GM19467 (cell line): Measurements from ENCODE around the gene ATP6AP1.
A peak's percentile ranks its signal among the peaks of the same experiment; 100 is the strongest.

Experiments
- ATAC-seq: cut with Tn5 transposase; IDR thresholded peaks from one replicate; pipeline ENCODE4 v1.9.1; 2021; ENCODE audit warnings: mild to moderate bottlenecking, moderate library complexity; ENCODE audit not compliant: unreplicated experiment

ATP6AP1 gene

GRCh38 chrX:154430479-154430878 is 2.0 kb downstream of the ATP6AP1 start:
- no peak for ATAC-seq

- ATAC-seq, result no peak
These were observed 2.4 kb downstream of the ATP6AP1 start for GRCh38 chrX:154430916-154431315.

- ATAC-seq, result no peak
These were observed 2.9 kb downstream of the ATP6AP1 start for GRCh38 chrX:154431341-154431740.

DNA sequence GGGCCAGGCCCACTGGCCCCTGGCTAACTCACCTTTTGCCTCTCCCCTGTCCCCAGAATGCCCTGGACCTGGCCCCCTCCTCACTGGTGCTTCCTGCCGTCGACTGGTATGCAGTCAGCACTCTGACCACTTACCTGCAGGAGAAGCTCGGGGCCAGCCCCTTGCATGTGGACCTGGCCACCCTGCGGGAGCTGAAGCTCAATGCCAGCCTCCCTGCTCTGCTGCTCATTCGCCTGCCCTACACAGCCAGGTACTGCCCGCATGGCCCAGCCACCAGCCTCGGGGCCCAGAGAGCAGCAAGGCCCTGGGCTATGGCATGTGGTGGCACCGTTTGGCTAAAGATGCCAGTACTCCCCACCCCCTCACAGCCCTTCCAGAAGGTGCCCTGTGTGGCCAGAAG is 3.7 kb downstream of the ATP6AP1 start:
- ATAC-seq, result no peak

DNA sequence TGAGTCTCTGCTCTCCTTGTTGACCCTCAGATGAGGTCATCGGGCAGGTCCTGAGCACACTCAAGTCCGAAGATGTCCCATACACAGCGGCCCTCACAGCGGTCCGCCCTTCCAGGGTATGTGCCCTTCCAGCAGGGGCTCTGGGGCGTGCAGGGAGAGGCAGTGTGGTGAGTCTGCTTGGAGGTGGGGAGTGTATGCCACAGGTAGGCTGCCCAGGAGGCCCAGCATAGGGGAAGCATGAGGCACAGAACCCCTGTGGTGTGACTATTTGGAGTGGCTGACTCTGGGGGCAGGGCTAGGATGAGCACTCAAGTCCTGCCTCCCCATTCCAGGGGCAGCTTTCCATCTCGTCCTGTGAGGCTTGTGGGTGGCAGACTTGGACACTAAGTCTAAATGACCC is 5.1 kb downstream of the ATP6AP1 start:
- no peak for ATAC-seq

GRCh38 chrX:154434394-154435168 is 6.1 kb downstream of the ATP6AP1 start:
- no peak for ATAC-seq

DNA sequence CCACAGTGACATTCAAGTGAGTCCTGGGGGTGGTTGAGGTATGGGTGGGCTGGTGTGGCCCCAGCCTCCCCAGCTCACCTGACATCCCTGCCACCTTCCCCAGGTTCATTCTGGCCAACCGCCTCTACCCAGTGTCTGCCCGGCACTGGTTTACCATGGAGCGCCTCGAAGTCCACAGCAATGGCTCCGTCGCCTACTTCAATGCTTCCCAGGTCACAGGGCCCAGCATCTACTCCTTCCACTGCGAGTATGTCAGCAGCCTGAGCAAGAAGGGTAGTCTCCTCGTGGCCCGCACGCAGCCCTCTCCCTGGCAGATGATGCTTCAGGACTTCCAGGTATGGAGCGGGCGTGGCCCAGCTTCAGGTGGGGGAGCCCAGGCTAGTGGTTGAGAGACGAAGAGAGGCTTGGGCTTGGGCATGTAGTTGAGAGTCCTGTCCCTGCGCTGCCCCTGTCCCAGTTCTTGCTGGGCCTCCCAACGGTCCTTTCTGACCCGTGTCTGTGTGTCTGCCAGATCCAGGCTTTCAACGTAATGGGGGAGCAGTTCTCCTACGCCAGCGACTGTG is 6.8 kb downstream of the ATP6AP1 start:
- ATAC-seq, result no peak

DNA sequence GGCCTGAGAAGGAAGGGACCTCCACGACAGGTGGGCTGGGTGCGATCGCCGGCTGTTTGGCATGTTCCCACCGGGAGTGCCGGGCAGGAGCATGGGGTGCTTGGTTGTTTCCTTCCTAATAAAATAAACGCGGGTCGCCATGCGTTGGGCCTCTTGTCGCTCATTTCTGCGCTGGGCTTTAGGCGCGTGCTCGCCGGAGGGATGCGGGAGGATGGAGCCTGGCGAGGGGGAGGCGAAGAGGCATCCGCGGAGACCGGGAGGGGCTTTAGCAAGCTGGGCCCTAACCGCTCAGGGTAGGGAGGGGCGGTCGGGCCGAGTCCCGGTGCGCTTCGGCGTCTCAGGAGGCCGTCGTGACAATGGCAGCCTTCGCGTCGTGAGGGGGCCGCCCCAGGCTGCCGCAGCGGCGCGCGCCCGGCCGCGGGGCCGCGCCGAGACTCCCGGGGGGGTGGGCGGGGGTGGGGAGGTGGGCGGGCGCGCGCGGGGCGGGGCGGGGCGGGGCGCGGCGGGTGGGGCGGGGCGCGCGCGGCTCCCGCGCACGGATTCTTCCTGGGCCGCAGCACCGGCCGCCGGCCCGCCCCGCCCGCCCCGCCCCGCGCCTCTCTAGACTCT is 8.0 kb downstream of the ATP6AP1 start:
- no peak for ATAC-seq

DNA sequence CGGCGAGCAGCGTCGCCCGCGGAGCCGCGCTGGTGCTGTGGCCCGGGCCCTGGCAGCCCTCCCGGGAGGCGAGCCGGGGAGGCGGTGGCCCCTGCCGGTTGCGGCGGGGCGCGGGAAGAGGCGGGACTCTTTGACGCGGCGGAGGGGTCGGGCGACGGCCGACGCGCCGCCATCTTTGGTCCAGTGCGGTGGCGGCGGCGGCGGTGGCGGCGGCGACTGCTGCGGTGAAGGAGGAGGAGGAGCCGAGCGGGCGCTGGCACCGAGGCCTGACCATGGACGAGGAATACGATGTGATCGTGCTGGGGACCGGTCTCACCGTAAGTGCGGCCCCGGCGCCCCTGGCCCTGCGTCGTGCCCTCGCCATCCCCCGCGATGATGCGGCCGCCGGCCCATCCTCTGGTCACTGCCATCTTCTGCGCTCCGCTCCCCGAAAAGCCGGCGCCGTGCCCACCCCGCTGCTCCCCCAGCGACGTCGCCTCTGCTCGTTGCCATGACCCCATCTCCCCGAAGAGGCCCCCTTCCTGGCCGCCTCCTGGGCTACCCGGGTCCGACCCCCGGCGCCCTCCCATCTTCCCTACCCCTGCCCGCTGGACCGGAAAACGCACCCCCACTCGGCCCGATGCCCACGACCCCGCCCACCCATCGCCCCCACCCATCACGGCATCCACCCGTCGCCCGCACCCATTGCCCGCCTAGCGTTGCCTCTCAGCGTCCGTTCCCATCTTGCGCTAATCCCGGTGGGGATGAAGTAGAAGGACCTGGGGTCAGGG is 8.7 kb downstream of the ATP6AP1 start, which contains the start of gene GDI1:
Gene GDI1, plus strand, starts transcription at position 172 of the 770 bp plus-strand sequence. Its CDS starts 101 bp downstream, at position 273.
- no peak for ATAC-seq

DNA sequence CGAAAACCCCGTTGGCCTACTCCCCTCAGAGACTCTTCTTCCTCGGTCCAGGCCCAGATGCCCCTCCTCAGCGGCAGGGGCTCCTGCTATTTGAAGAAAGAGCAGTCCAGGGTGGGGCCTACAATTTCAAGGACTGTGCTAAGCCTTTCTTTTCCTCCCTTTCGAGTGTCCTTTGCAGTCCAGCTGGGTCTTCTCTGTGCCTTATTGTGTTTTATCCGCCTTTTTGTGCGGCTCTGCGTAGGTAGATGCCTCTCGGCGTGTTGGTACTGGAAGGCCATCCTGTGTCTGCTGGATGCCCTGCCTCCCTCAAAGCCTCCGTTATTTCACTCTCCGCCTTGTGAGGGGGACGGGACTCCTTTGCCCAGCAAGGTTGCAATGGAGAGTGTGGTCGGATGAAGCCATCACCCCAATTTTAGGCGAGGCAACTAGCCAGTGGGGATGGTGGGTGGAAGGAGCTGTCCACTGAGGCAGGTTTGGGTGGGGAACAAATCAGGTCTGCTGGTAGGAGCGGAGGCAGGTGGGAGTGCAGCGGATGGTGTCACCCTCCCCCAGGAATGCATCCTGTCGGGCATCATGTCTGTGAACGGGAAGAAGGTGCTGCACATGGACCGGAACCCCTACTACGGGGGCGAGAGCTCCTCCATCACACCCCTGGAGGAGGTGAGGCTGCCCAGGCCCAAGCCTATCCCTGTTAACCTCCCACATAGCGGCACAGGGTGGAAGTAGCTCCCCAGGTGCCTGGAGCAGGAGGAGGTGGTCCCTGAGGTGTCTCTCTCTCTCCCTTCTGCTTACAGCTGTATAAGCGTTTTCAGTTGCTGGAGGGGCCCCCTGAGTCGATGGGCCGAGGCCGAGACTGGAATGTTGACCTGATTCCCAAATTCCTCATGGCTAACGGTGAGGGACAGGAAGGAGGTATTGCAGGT is 9.8 kb downstream of the ATP6AP1 start:
- ATAC-seq, result no peak

- ATAC-seq, result no peak
These were observed 11.4 kb downstream of the ATP6AP1 start for GRCh38 chrX:154439841-154440240.

GRCh38 chrX:154440623-154441357 is 12.3 kb downstream of the ATP6AP1 start:
- ATAC-seq, result no peak

- no peak for ATAC-seq
These were observed 13.1 kb downstream of the ATP6AP1 start for GRCh38 chrX:154441564-154441963.

GRCh38 chrX:154441984-154442707 is 13.7 kb downstream of the ATP6AP1 start:
- no peak for ATAC-seq

- ATAC-seq, result no peak
These were observed 15.0 kb downstream of the ATP6AP1 start for GRCh38 chrX:154443479-154443910.

GRCh38 chrX:154443992-154444754 is 15.7 kb downstream of the ATP6AP1 start, which contains the start of gene FAM50A:
TSS of gene FAM50A (plus strand) at chrX:154444141. CDS start at chrX:154444236, 95 bp downstream.
- peak; percentile 50 for ATAC-seq

DNA sequence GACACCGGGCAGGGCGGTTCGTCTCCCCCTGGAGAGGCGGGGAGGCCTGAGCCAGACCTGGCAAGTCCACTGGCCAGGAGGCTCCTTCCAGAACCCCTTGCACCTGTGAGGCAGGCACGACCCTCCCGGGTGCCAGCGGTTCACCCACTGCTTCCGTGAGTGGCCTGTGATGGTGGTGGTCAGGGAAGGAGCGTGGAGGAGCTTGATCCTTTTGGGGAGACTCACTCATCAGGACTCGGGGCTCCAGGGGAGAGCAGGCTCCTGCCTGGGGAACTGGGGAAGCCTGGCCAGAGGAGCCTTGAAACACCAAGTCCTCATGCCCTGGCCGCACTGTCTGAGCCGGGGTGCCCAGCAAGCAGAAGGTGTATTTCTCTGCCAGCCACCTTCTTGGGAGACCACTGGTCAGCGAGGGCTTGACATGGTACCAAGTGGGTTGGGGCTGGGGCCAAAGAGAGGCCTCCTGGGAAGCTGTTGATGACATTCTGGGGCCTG is 16.3 kb downstream of the ATP6AP1 start:
- ATAC-seq, result no peak

DNA sequence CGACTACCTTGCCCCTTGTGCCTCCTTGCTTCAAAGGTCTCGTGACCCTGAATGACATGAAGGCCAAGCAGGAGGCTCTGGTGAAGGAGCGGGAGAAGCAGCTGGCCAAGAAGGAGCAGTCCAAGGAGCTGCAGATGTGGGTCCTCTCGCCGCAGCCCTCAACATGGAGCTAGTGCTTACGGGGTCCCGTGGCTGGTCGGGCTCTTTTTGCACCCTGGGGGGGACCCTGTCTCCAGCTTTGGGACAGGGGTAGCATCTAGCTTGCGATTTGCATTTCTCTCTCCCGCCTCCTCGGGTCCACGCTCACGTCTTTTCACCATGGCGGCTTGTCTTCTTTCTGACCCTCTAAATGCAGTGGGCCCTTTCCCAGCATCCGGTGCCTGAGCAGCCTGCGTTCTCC is 17.3 kb downstream of the ATP6AP1 start:
- no peak for ATAC-seq
